Esophagus (tissue), 2 donors: Measurements from ENCODE around the gene PORCN. TPM values are rescaled to one million over a fixed set of nuclear protein-coding genes. Genes with fewer than 3 reads are reported as not detected.
"Not testable (repeated sequence)": the region's sequence is repeated elsewhere in the genome, so short reads cannot be mapped to it uniquely, and the experiment has no call there.

Experiments
- H3K27ac ChIP-seq, 2 donors: one replicate each; pipeline ENCODE4 v1.5.1; 2013; ENCODE audit warnings: low read depth in 2 of 2, mild to moderate bottlenecking in 2 of 2, inconsistent platforms in 1 of 2, low read length in 1 of 2, moderate library complexity in 1 of 2
- H3K27me3 ChIP-seq, 2 donors: one replicate each; pipeline ENCODE4 v1.6.1; 2013; ENCODE audit warnings: low read length in 2 of 2, control low read depth in 1 of 2, mild to moderate bottlenecking in 1 of 2; ENCODE audit not compliant: insufficient read depth in 2 of 2, control insufficient read depth in 1 of 2
- H3K36me3 ChIP-seq, 2 donors: one replicate each; pipeline ENCODE4 v1.6.1; 2013; ENCODE audit warnings: low read length in 1 of 2; ENCODE audit not compliant: control insufficient read depth in 2 of 2, insufficient read depth in 2 of 2
- H3K4me1 ChIP-seq, 2 donors: one replicate each; pipeline ENCODE4 v1.6.1; 2013; ENCODE audit warnings: low read length in 1 of 2; ENCODE audit not compliant: control insufficient read depth in 2 of 2, insufficient read depth in 2 of 2
- H3K4me3 ChIP-seq, 2 donors: one replicate each; pipeline ENCODE4 v1.5.1; 2013; ENCODE audit warnings: low read length in 2 of 2, mild to moderate bottlenecking in 2 of 2, low read depth in 1 of 2, moderate library complexity in 1 of 2
- H3K9me3 ChIP-seq, 2 donors: one replicate each; pipeline ENCODE4 v1.6.1; 2013; ENCODE audit warnings: mild to moderate bottlenecking in 2 of 2, low read depth in 1 of 2, low read length in 1 of 2, moderate library complexity in 1 of 2; ENCODE audit not compliant: control insufficient read depth in 2 of 2, insufficient read depth in 1 of 2
- WGBS, 2 donors: extraction: QIAGEN DNeasy Blood & Tissue Kit; methylation state at CpG; one replicate each; pipeline ENCODE4 v1.1.7; 2013; 5-methylcytosine and 5-hydroxymethylcytosine counted together
- polyA plus RNA-seq, 2 donors: library from polyadenylated mRNA; stranded (reverse); fragments of 200-250 nt; gene quantifications; one replicate each; pipeline ENCODE4 v1.2.3, GENCODE V29; 2013
- donor health status: healthy with polysubstance abuse.
- donor health status: Bipolar disorder and iron deficiency.

The PORCN gene
- polyA plus RNA-seq, 2 donors = 15.6 to 16.8 TPM

DNA sequence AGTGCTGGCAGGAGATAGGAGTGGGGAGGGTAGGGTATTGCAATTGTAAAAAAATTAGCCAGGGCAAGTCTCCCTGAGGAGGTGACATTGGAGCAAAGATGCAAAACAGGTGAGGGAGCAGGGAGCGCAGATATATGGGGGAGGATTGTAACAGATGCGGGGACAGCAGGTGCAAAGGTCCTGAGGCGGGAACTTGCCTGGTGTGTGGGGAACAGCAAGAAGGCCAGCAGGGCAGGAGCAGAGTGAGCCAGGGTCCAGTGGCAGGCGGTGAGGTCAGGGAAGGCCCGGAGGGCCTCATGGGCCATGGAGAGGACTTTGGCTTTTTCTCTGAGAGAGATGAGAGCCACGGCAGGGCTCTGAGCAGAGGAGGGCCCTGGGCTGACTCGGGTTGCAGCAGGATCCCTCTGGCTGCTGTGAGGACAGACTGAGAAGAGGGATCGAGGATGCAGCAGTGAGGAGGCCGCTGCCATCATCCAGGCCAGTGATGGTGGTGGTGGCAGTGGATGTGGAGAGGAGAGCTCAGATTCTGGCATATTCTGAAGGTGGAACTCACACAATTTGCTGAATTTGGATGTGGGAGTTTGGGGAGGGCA lies 6.2 kb downstream of the PORCN start:
- WGBS, 2 donors = 89 to 95% methylated on average over 9 of the region's 9 CpGs
- Histone ChIP-seq H3K4me1 (peaks cover 0 to 5% of the 10 kb centered on the region in 2 donors), H3K4me3 (no peak overlapping the region), H3K27me3 (no peaks in the 10 kb centered on the region), H3K36me3 (peaks cover 0 to 1% of the 10 kb centered on the region in 2 donors), H3K9me3 (no peaks in the 10 kb centered on the region), H3K27ac (no peak overlapping the region)

DNA sequence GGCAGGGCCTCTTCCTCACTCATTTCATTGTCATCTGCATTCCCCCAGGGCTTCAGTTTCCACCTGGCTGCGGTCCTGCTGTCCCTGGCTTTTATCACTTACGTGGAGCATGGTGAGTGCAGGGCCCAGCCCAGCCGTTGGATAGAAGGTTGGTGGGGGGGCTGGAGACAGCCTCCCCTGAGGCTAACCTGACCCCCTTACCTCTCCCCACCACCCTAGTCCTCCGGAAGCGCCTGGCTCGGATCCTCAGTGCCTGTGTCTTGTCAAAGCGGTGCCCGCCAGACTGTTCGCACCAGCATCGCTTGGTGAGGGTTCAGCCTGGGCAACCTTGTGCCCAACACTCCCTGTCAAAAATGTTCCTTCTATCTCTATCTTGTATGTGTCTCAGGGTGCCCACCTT lies 7.0 kb downstream of the PORCN start:
- H3K27me3 ChIP-seq = no peaks in the 10 kb centered on the region
- WGBS, 2 donors = 87 to 89% methylated on average over 10 of the region's 10 CpGs
- no peaks in the 10 kb centered on the region for H3K9me3 ChIP-seq
- peaks cover 0 to 4% of the 10 kb centered on the region in 2 donors for H3K4me1 ChIP-seq
- no peak overlapping the region for H3K4me3 ChIP-seq
- H3K36me3 ChIP-seq = peaks cover 0 to 1% of the 10 kb centered on the region in 2 donors
- H3K27ac ChIP-seq = no peak overlapping the region

DNA sequence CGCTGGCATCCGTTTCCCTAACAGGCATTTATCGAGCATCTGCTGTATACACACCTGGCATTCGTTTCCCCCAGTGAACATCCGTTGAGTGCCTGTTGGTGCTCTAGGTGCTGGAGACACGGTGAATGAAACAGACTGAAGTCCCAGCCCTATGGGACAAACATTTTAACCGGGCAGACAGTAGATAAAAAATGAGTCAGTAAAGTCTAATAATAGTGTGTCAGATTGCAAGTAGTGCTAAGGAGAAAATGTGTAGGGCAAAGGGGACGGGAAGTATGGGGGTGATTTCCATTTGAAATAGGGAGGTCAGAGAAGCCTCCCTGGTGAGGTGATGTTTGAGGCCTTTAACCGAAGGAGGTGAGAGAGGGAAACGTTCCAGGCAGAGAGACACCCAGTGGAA lies 7.5 kb downstream of the PORCN start:
- 83 to 87% methylated on average over 10 of the region's 10 CpGs for WGBS, 2 donors
- Histone ChIP-seq H3K27ac (no peak overlapping the region), H3K4me1 (peaks cover 0 to 4% of the 10 kb centered on the region in 2 donors), H3K27me3 (no peaks in the 10 kb centered on the region), H3K36me3 (peaks cover 0 to 1% of the 10 kb centered on the region in 2 donors), H3K9me3 (no peaks in the 10 kb centered on the region), H3K4me3 (no peak overlapping the region)

GRCh38 chrX:48516987-48517386 lies 8.2 kb downstream of the PORCN start:
- 76 to 79% methylated on average over 5 of the region's 5 CpGs for WGBS, 2 donors
- Histone ChIP-seq H3K36me3 (peaks cover 0 to 1% of the 10 kb centered on the region in 2 donors), H3K9me3 (peaks cover 0 to 5% of the 10 kb centered on the region in 2 donors), H3K4me1 (peaks cover 0 to 4% of the 10 kb centered on the region in 2 donors), H3K4me3 (no peak overlapping the region), H3K27ac (no peak overlapping the region), H3K27me3 (no peaks in the 10 kb centered on the region)

DNA sequence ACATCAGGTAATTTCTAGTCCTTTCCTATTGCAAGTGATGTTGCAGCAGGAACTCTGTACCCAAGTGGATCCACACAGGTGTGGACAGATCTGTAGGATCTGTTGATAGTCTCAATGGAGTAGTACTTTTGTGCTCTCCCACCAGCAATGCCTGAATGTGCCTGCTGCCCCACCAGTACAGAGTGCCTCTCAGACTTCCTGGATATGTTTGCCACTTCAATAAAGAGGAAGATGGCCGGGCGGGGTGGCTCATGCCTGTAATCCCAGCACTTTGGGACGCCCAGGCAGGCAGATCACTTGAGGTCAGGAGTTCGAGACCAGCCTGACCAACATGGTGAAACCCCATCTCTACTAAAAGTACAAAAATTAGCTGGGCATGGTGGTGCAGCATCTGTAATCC lies 10.7 kb downstream of the PORCN start:
- H3K4me1 ChIP-seq, H3K4me3 ChIP-seq, H3K36me3 ChIP-seq, H3K27ac ChIP-seq, H3K9me3 ChIP-seq, H3K27me3 ChIP-seq: not testable (repeated sequence)
- 81 to 84% methylated on average over 4 of the region's 4 CpGs for WGBS, 2 donors

GRCh38 chrX:48520455-48520854 lies 11.7 kb downstream of the PORCN start:
- Histone ChIP-seq H3K4me3 (no peak overlapping the region), H3K27me3 (no peaks in the 10 kb centered on the region), H3K9me3 (peaks cover 0 to 5% of the 10 kb centered on the region in 2 donors), H3K27ac (no peak overlapping the region), H3K36me3 (peaks cover 0 to 4% of the 10 kb centered on the region in 2 donors), H3K4me1 (no peaks in the 10 kb centered on the region)
- 79 to 95% methylated on average over 2 of the region's 2 CpGs for WGBS, 2 donors

DNA sequence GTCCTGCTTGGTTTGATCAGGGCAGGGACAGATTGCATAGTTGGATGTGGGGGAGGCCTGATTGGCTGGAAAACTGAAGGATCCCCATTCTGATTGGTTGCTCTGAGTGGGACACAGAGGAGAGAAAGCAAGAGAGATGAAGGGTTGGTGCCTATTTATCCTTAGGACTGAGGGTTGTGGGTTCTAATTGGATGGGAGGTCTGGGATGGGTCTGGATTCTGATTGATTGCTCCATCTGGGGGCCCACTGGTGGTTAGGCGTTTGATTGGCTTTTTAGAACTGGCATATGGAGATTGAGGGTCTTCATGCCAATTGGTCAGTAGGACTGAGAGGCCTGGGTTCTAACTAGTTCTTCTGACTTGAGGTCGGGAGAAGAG lies 12.2 kb downstream of the PORCN start:
- Histone ChIP-seq H3K27ac (peak overlapping the region; percentile 70 to 75), H3K9me3 (peaks cover 0 to 5% of the 10 kb centered on the region in 2 donors), H3K27me3 (no peaks in the 10 kb centered on the region), H3K4me1 (no peaks in the 10 kb centered on the region), H3K36me3 (peaks cover 0 to 4% of the 10 kb centered on the region in 2 donors), H3K4me3 (peak overlapping the region; percentile 22 to 75)
- 27 to 29% methylated on average over 2 of the region's 2 CpGs for whole genome bisulfite sequencing, 2 donors

- H3K9me3 ChIP-seq = peaks cover 0 to 5% of the 10 kb centered on the region in 2 donors
- 1 to 32% methylated on average over 61 to 64 of the region's 66 CpGs for WGBS, 2 donors
- H3K27ac ChIP-seq = peak within 1 kb of the TSS; percentile 70 to 75
- no peaks in the 10 kb centered on the region for H3K4me1 ChIP-seq
- peaks cover 0 to 4% of the 10 kb centered on the region in 2 donors for H3K36me3 ChIP-seq
- H3K27me3 ChIP-seq = no peaks in the 10 kb centered on the region
- peak within 1 kb of the TSS; percentile 71 to 75 for H3K4me3 ChIP-seq
Measured at GRCh38 chrX:48521353-48522243, 12.8 kb downstream of the PORCN start, which contains the start of gene EBP. Gene EBP (plus strand): TSS chrX:48521808. CDS start chrX:48523772, 1,964 bp downstream.

DNA sequence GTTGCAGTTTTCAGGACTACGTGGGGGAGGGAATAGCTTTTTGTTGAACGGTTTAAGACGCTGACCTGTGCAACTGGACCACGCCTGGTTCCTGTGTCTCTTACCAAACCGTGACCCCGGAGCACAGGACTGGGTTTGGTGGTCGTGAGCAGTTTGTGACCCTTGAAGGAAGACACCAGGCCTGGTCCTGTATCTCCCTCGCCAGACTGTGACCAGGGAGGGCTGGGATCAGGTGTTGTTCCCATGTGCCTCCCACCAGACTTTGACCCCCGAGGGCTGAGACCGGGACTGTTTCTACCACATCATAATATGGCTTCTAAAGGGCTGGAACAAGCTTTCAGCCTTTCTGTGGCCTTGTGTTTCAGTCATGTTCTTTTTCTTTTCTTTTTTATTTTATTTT lies 13.5 kb downstream of the PORCN start:
- Histone ChIP-seq H3K9me3 (peaks cover 0 to 5% of the 10 kb centered on the region in 2 donors), H3K4me1 (no peaks in the 10 kb centered on the region), H3K36me3 (peaks cover 0 to 6% of the 10 kb centered on the region in 2 donors), H3K4me3 (peak overlapping the region; percentile 71 to 75), H3K27me3 (no peaks in the 10 kb centered on the region), H3K27ac (peak overlapping the region; percentile 70 to 75)
- WGBS, 2 donors = 5 to 25% methylated on average over 10 of the region's 10 CpGs
